GM11168 (cell line): Measurements from ENCODE around the gene ARHGEF17.

Experiments used
- in situ Hi-C: fragments of 300-500 bp; cut with MboI; formaldehyde crosslinking; loops from one replicate; pipeline ENCODE4 v1.12.0; 2022; ENCODE audit warnings: low sequenced_read_pairs; ENCODE audit not compliant: unreplicated experiment

ARHGEF17 gene

GRCh38 chr11:73415854-73416615, 108.0 kb downstream of the ARHGEF17 start:
- in situ Hi-C loops, result loop anchor here (25.0 kb wide), 1 partner anchor 246 kb away; no protein-coding TSS in a partner anchor

GRCh38 chr11:73416786-73417185, 108.7 kb downstream of the ARHGEF17 start:
- in situ Hi-C loops, result loop anchor here (25.0 kb wide), 1 partner anchor 246 kb away; no protein-coding TSS in a partner anchor
